NCI-H82 (cell line): Measurements from ENCODE around the gene EPB41L4B.
"Not testable (repeated sequence)": the region's sequence is repeated elsewhere in the genome, so short reads cannot be mapped to it uniquely, and the experiment has no call there.

Source experiments
- DNase-seq: peaks from one replicate; lab custom pipeline; 2025; lab: John Stamatoyannopoulos, UW

EPB41L4B gene

GRCh38 chr9:109297899-109298298 lies 23.0 kb downstream of the EPB41L4B start:
- no peak for DNase-seq

GRCh38 chr9:109295221-109296130 lies 25.4 kb downstream of the EPB41L4B start:
- no peak for DNase-seq

- no peak for DNase-seq
Measured at GRCh38 chr9:109290385-109290784, 30.5 kb downstream of the EPB41L4B start.

GRCh38 chr9:109289931-109290330 lies 30.9 kb downstream of the EPB41L4B start:
- no peak for DNase-seq

GRCh38 chr9:109289186-109289585 lies 31.7 kb downstream of the EPB41L4B start:
- DNase-seq = no peak

- no peak for DNase-seq
Measured at GRCh38 chr9:109286981-109287380, 33.9 kb downstream of the EPB41L4B start.

- DNase-seq = no peak
Measured at GRCh38 chr9:109286571-109286977, 34.3 kb downstream of the EPB41L4B start.

GRCh38 chr9:109283672-109284071 lies 37.2 kb downstream of the EPB41L4B start:
- DNase-seq = not testable (repeated sequence)

GRCh38 chr9:109283012-109283411 lies 37.8 kb downstream of the EPB41L4B start:
- no peak for DNase-seq

GRCh38 chr9:109282302-109282701 lies 38.6 kb downstream of the EPB41L4B start:
- no peak for DNase-seq

- DNase-seq = no peak
Measured at GRCh38 chr9:109281518-109281917, 39.3 kb downstream of the EPB41L4B start.

GRCh38 chr9:109278848-109279247 lies 42.0 kb downstream of the EPB41L4B start:
- no peak for DNase-seq

GRCh38 chr9:109278216-109278615 lies 42.6 kb downstream of the EPB41L4B start:
- no peak for DNase-seq

- peak; percentile 20 for DNase-seq
Measured at GRCh38 chr9:109277451-109277850, 43.4 kb downstream of the EPB41L4B start.

GRCh38 chr9:109276469-109277440 lies 44.1 kb downstream of the EPB41L4B start:
- no peak for DNase-seq

GRCh38 chr9:109274884-109275730 lies 45.8 kb downstream of the EPB41L4B start:
- no peak for DNase-seq

- DNase-seq = no peak
Measured at GRCh38 chr9:109273869-109274268, 47.0 kb downstream of the EPB41L4B start.

GRCh38 chr9:109272745-109273144 lies 48.1 kb downstream of the EPB41L4B start:
- no peak for DNase-seq

- DNase-seq = no peak
Measured at GRCh38 chr9:109272045-109272444, 48.8 kb downstream of the EPB41L4B start.

- no peak for DNase-seq
Measured at GRCh38 chr9:109270971-109271925, 49.6 kb downstream of the EPB41L4B start.
